IMR-90 (cell line): ENCODE data around the gene MYNN. TPM values are rescaled to one million over a fixed set of nuclear protein-coding genes. Genes with fewer than 3 reads are reported as not detected.
A peak's percentile ranks its signal among the peaks of the same experiment; 100 is the strongest.

Experiments
- ATAC-seq: fragments of 200-7000 bp; cut with Tn5 transposase; 2 replicates; pipeline ENCODE4 v1.9.1; 2020; ENCODE audit warnings: low read depth, mild to moderate bottlenecking, moderate library complexity
- BruUV-seq: library from RNA; stranded (reverse); fragments of 400-500 nt; replicated peaks from 2 replicates; lab custom pipeline; 2021; lab: Mats Ljungman, UMichigan
- CTCF ChIA-PET: fragments of 300-600 bp; formaldehyde crosslinking; extraction: SDS; loops from one replicate; lab custom pipeline; 2021; ENCODE audit warnings: antibody characterized with exemption; lab: Yijun Ruan, JAX
- POLR2A ChIA-PET: fragments of 300-600 bp; sonication (Branson Sonifier 250); formaldehyde crosslinking; loops from one replicate; lab custom pipeline; 2022; ENCODE audit warnings: antibody characterized with exemption; ENCODE audit not compliant: unreplicated experiment; lab: Charles Lee
- DNase-seq: peaks from one replicate; pipeline ENCODE4 v3.0.0; 2013
- H2AFZ ChIP-seq: replicated peaks from 2 replicates; pipeline ENCODE3; 2013; ENCODE audit warnings: low read length, mild to moderate bottlenecking; ENCODE audit not compliant: poor library complexity
- H2AK5ac ChIP-seq: 2 replicates; pipeline ENCODE4 v1.6.1; 2013; ENCODE audit warnings: low read depth, low read length, inconsistent platforms
- H2AK9ac ChIP-seq: replicated peaks from 2 replicates; pipeline ENCODE3; 2013; ENCODE audit warnings: mild to moderate bottlenecking, low read depth, low read length, moderate library complexity; ENCODE audit not compliant: poor library complexity
- H2BK120ac ChIP-seq: 2 replicates; pipeline ENCODE4 v1.6.1; 2013; ENCODE audit warnings: low read depth, low read length, inconsistent platforms
- H2BK15ac ChIP-seq: 3 replicates; pipeline ENCODE4 v1.6.1; 2013; ENCODE audit warnings: low read depth, low read length, inconsistent platforms
- H2BK20ac ChIP-seq: 2 replicates; pipeline ENCODE4 v1.6.1; 2013; ENCODE audit warnings: low read depth, mild to moderate bottlenecking, inconsistent platforms, low read length, moderate library complexity
- H2BK5ac ChIP-seq: 2 replicates; pipeline ENCODE4 v1.6.1; 2013; ENCODE audit warnings: mild to moderate bottlenecking, low read depth, low read length, inconsistent platforms; ENCODE audit not compliant: poor library complexity, severe bottlenecking
- H3K14ac ChIP-seq: replicated peaks from 2 replicates; pipeline ENCODE4 v1.6.1; 2013; ENCODE audit warnings: low read depth, low read length, inconsistent platforms
- H3K18ac ChIP-seq: 2 replicates; pipeline ENCODE4 v1.6.1; 2013; ENCODE audit warnings: low read depth, low read length, control low read depth
- H3K23ac ChIP-seq: 2 replicates; pipeline ENCODE4 v1.6.1; 2013; ENCODE audit warnings: low read depth, low read length, inconsistent platforms
- H3K27ac ChIP-seq: 2 replicates; pipeline ENCODE4 v1.5.1; 2013; ENCODE audit warnings: mild to moderate bottlenecking, control low read depth, low read length; ENCODE audit not compliant: insufficient read depth
- H3K27me3 ChIP-seq: 2 replicates; pipeline ENCODE4 v1.6.1; 2013; ENCODE audit warnings: low read length; ENCODE audit not compliant: control insufficient read depth, insufficient read depth
- H3K36me3 ChIP-seq: 2 replicates; pipeline ENCODE4 v1.6.1; 2013; ENCODE audit warnings: low read length, mixed read lengths; ENCODE audit not compliant: control insufficient read depth, insufficient read depth
- H3K4ac ChIP-seq: 2 replicates; pipeline ENCODE4 v1.6.1; 2013; ENCODE audit warnings: low read depth, low read length, inconsistent platforms
- H3K4me1 ChIP-seq: 2 replicates; pipeline ENCODE4 v1.6.1; 2013; ENCODE audit warnings: low read length, mixed read lengths; ENCODE audit not compliant: control insufficient read depth, insufficient read depth
- H3K4me2 ChIP-seq: 2 replicates; pipeline ENCODE4 v1.6.1; 2013; ENCODE audit warnings: low read depth, mild to moderate bottlenecking, control low read depth, low read length, moderate library complexity
- H3K4me3 ChIP-seq: 2 replicates; pipeline ENCODE4 v1.5.1; 2013; ENCODE audit warnings: low read depth, mild to moderate bottlenecking, control low read depth, low read length, moderate library complexity; ENCODE audit not compliant: insufficient read depth
- H3K56ac ChIP-seq: 2 replicates; pipeline ENCODE4 v1.6.1; 2013; ENCODE audit warnings: low read length, inconsistent platforms; ENCODE audit not compliant: insufficient read depth; ENCODE audit errors: extremely low read depth
- H3K79me1 ChIP-seq, 2 experiments: 2 replicates each; pipeline ENCODE4 v1.6.1; 2013; ENCODE audit warnings: low read length in 2 of 2, inconsistent platforms in 1 of 2, low read depth in 1 of 2
- H3K9ac ChIP-seq: 2 replicates; pipeline ENCODE4 v1.6.1; 2013; ENCODE audit warnings: low read depth, low read length, control low read depth
- H3K9me1 ChIP-seq: 2 replicates; pipeline ENCODE4 v1.6.1; 2013; ENCODE audit warnings: low read length, inconsistent platforms; ENCODE audit not compliant: insufficient read depth
- H3K9me3 ChIP-seq: 2 replicates; pipeline ENCODE4 v1.6.1; 2013; ENCODE audit warnings: low read length; ENCODE audit not compliant: control insufficient read depth, insufficient read depth
- H4K20me1 ChIP-seq: 2 replicates; pipeline ENCODE4 v1.6.1; 2013; ENCODE audit warnings: low read length, inconsistent platforms; ENCODE audit not compliant: insufficient read depth
- H4K5ac ChIP-seq: 2 replicates; pipeline ENCODE4 v1.6.1; 2013; ENCODE audit warnings: mild to moderate bottlenecking, low read depth, low read length, control low read depth
- H4K8ac ChIP-seq, 2 experiments: 2 replicates each; pipeline ENCODE4 v1.6.1; 2013; ENCODE audit warnings: low read depth in 2 of 2, low read length in 2 of 2, control low read depth in 1 of 2, inconsistent platforms in 1 of 2
- H4K91ac ChIP-seq: 2 replicates; pipeline ENCODE4 v1.6.1; 2013; ENCODE audit warnings: low read depth, low read length, inconsistent platforms; ENCODE audit not compliant: insufficient read depth
- BHLHE40 ChIP-seq: fragments of 150-350 bp; IDR thresholded peaks from 2 replicates; pipeline ENCODE4 v1.6.1; 2016; ENCODE audit warnings: mild to moderate bottlenecking, low read depth, low read length
- CEBPB ChIP-seq: IDR thresholded peaks from 2 replicates; pipeline ENCODE4 v1.6.1; 2012; ENCODE audit warnings: low read depth, low read length, improper control_type of control experiment
- CHD1 ChIP-seq: IDR thresholded peaks from 2 replicates; pipeline ENCODE4 v1.6.1; 2012; ENCODE audit warnings: low read depth, low read length, improper control_type of control experiment
- MAFK ChIP-seq: IDR thresholded peaks from 2 replicates; pipeline ENCODE4 v1.6.1; 2012; ENCODE audit warnings: low read depth, low read length, improper control_type of control experiment
- MAZ ChIP-seq: IDR thresholded peaks from 2 replicates; pipeline ENCODE4 v1.6.1; 2012; ENCODE audit warnings: low read depth, mild to moderate bottlenecking, low read length, improper control_type of control experiment, moderate library complexity, borderline replicate concordance
- MXI1 ChIP-seq: IDR thresholded peaks from 2 replicates; pipeline ENCODE4 v1.6.1; 2012; ENCODE audit warnings: low read depth, mild to moderate bottlenecking, low read length, moderate library complexity, borderline replicate concordance
- RAD21 ChIP-seq: IDR thresholded peaks from 2 replicates; pipeline ENCODE4 v1.6.1; 2012; ENCODE audit warnings: low read length, improper control_type of control experiment
- RCOR1 ChIP-seq: IDR thresholded peaks from 2 replicates; pipeline ENCODE4 v1.6.1; 2012; ENCODE audit warnings: mild to moderate bottlenecking, low read length, improper control_type of control experiment; ENCODE audit not compliant: insufficient replicate concordance
- RFX5 ChIP-seq: IDR thresholded peaks from 2 replicates; pipeline ENCODE4 v1.8.0; 2012; ENCODE audit warnings: low read depth, mild to moderate bottlenecking, low read length, moderate library complexity
- WGBS, 2 experiments: methylation state at CpG; one replicate each; pipeline versions ENCODE4 v1.1.5 to v1.1.7; 2013; ENCODE audit warnings: missing lambda C conversion rate in 2 of 2; ENCODE audit not compliant: insufficient read length in 1 of 2; ENCODE audit errors: extremely low coverage in 2 of 2; 5-methylcytosine and 5-hydroxymethylcytosine counted together
- dilution Hi-C: fragments of 300-500 bp; cut with HindIII; formaldehyde crosslinking; loops from one replicate; pipeline ENCODE4 v1.14.3; 2018; ENCODE audit warnings: low sequenced_read_pairs; ENCODE audit not compliant: unreplicated experiment
- in situ Hi-C: fragments of 300-500 bp; cut with MboI; formaldehyde crosslinking; loops from 3 replicates; pipeline ENCODE4 v1.14.3; 2019; ENCODE audit warnings: low sequenced_read_pairs, inconsistent platforms, mixed read lengths
- intact Hi-C: fragments of 100-400 bp; cut with micrococcal nuclease; formaldehyde crosslinking; loops from 2 replicates; pipeline ENCODE4 v1.10.0; 2022
- polyA plus RNA-seq, 3 experiments: library from polyadenylated mRNA; depleted of rRNA; stranded (reverse); fragments of >200 nt; gene quantifications; 2 replicates each; pipeline ENCODE4 v1.2.3, GENCODE V29; 2012; ENCODE audit warnings: low replicate concordance in 1 of 3
- total RNA-seq: library from RNA; depleted of rRNA; stranded (reverse); fragments of >200 nt; gene quantifications from 2 replicates; pipeline ENCODE4 v1.2.3, GENCODE V29; 2012
- TF ChIP-seq, protein P1 (sequence below): fragments of 150-350 bp; IDR thresholded peaks from 2 replicates; pipeline ENCODE4 v1.6.1; 2017; ENCODE audit warnings: mild to moderate bottlenecking, antibody characterized with exemption, low read length, low read depth
- TF ChIP-seq, protein P2 (sequence below): conservative IDR thresholded peaks from 2 replicates; pipeline ENCODE4 v1.5.1; 2012; ENCODE audit warnings: mild to moderate bottlenecking, low read depth, low read length, improper control_type of control experiment
- TF ChIP-seq, protein P3 (sequence below): fragments of 150-350 bp; IDR thresholded peaks from 2 replicates; pipeline ENCODE4 v1.6.1; 2016; ENCODE audit warnings: low read depth, mild to moderate bottlenecking, low read length, moderate library complexity, borderline replicate concordance

MYNN gene
- total and polyA plus RNA-seq, 2 of the 4 experiments (the other 2 are of a cell fraction), result 11.8 to 26.9 TPM

GRCh38 chr3:169771497-169772304 is 1.5 kb upstream of the MYNN start:
- Histone ChIP-seq H2BK120ac (peak overlapping the region; percentile 60), H2AK9ac (no peak overlapping the region), H2BK20ac (no peak overlapping the region), H3K27ac (peak overlapping the region; percentile 65), H2AK5ac (no peak overlapping the region), H3K56ac (peak overlapping the region; percentile 67), H3K4me2 (peak overlapping the region; percentile 90), H3K4me3 (peak overlapping the region; percentile 80), H3K9me3 (no peaks in the 10 kb centered on the region), H3K36me3 (0 out of 2 replicates have a peak, but pooled peaks cover under 1% of the 10 kb centered on the region), H4K91ac (no peak overlapping the region), H3K4me1 (no peaks in the 10 kb centered on the region), H2BK15ac (peak overlapping the region; percentile 42; the same call in 1 of the 3 replicates), H3K9me1 (no peaks in the 10 kb centered on the region), H3K18ac (peak overlapping the region; percentile 61), H3K79me1 (peaks cover 5 to 9% of the 10 kb centered on the region in 2 experiments; a peak in 3 of 4 replicates), H4K5ac (peak overlapping the region; percentile 27), H3K4ac (peak overlapping the region; percentile 44), H3K14ac (peak overlapping the region; percentile 14; the same call in 1 of the 2 replicates), H4K20me1 (no peaks in the 10 kb centered on the region), H3K9ac (peak overlapping the region; percentile 76), H3K23ac (peak overlapping the region; percentile 26), H4K8ac (peak overlapping the region; percentile 63 to 70; a peak in 2 of 4 replicates), H2AFZ (peak overlapping the region; percentile 90), H3K27me3 (no peaks in the 10 kb centered on the region), H2BK5ac (peak overlapping the region; percentile 81)
- dilution Hi-C loops, result no loop called here
- ATAC-seq (peak; percentile 5; the same call in 1 of the 2 replicates), DNase-seq (peak; percentile 72)
- intact Hi-C loops, result loop anchor here (2.0 to 10.0 kb wide), 2 partner anchors 213 to 625 kb away; no protein-coding TSS in a partner anchor
- WGBS, 2 experiments, result 0% methylated on average over 2 of the region's 27 CpGs; no CpG with 5 or more reads in 1 of the 2 experiments
- in situ Hi-C loops, result loop anchor here (25.0 kb wide), 1 partner anchor 1684 kb away; the partner anchor contains the start of gene GOLIM4
- ChIA-PET POLR2A (interaction anchor here (0.6 kb wide), 3 partner anchors 18 to 773 kb away, joined by 3 read pairs; no protein-coding TSS in a partner anchor), CTCF (interaction anchor here (0.5 to 0.8 kb wide), 3 partner anchors 29 to 105 kb away, joined by 3 to 5 read pairs (median 4); no protein-coding TSS in a partner anchor)
- BruUV-seq, result no TSS peak
- TF ChIP-seq MAZ, result no peak
- no peak for TF ChIP-seq MXI1
- no peak for TF ChIP-seq RCOR1
- no peak for TF ChIP-seq MAFK
- TF ChIP-seq, protein P1, sequence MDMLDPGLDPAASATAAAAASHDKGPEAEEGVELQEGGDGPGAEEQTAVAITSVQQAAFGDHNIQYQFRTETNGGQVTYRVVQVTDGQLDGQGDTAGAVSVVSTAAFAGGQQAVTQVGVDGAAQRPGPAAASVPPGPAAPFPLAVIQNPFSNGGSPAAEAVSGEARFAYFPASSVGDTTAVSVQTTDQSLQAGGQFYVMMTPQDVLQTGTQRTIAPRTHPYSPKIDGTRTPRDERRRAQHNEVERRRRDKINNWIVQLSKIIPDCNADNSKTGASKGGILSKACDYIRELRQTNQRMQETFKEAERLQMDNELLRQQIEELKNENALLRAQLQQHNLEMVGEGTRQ, result no peak; the same call in 1 of the 2 replicates
- no peak for TF ChIP-seq RAD21
- TF ChIP-seq CEBPB, result no peak
- peak; percentile 66; the same call in 1 of the 2 replicates for TF ChIP-seq BHLHE40
- peak; percentile 72; the same call in 1 of the 2 replicates for TF ChIP-seq CHD1
- TF ChIP-seq, protein P2, sequence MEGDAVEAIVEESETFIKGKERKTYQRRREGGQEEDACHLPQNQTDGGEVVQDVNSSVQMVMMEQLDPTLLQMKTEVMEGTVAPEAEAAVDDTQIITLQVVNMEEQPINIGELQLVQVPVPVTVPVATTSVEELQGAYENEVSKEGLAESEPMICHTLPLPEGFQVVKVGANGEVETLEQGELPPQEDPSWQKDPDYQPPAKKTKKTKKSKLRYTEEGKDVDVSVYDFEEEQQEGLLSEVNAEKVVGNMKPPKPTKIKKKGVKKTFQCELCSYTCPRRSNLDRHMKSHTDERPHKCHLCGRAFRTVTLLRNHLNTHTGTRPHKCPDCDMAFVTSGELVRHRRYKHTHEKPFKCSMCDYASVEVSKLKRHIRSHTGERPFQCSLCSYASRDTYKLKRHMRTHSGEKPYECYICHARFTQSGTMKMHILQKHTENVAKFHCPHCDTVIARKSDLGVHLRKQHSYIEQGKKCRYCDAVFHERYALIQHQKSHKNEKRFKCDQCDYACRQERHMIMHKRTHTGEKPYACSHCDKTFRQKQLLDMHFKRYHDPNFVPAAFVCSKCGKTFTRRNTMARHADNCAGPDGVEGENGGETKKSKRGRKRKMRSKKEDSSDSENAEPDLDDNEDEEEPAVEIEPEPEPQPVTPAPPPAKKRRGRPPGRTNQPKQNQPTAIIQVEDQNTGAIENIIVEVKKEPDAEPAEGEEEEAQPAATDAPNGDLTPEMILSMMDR, result no peak
- TF ChIP-seq, protein P3, sequence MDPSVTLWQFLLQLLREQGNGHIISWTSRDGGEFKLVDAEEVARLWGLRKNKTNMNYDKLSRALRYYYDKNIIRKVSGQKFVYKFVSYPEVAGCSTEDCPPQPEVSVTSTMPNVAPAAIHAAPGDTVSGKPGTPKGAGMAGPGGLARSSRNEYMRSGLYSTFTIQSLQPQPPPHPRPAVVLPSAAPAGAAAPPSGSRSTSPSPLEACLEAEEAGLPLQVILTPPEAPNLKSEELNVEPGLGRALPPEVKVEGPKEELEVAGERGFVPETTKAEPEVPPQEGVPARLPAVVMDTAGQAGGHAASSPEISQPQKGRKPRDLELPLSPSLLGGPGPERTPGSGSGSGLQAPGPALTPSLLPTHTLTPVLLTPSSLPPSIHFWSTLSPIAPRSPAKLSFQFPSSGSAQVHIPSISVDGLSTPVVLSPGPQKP, result no peak
- no peak for TF ChIP-seq RFX5
